Transverse colon (tissue), 4 donors: ENCODE measurements around the gene HLA-DRB5.

Experiments
- CTCF ChIP-seq, 5 experiments: fragments of 200-600 bp in 3 of 5; fragments of 450-650 bp in 2 of 5; sonication (generic) in 3 of 5; IDR thresholded peaks; 1 replicate in 2 of 5; 2 replicates in 3 of 5; pipeline ENCODE4 v1.5.1; 2016 to 2017; ENCODE audit warnings: antibody characterized with exemption in 5 of 5, inconsistent platforms in 3 of 5, mild to moderate bottlenecking in 2 of 5, moderate library complexity in 1 of 5
- POLR2A ChIP-seq: fragments of 450-650 bp; IDR thresholded peaks from one replicate; pipeline ENCODE4 v1.6.1; 2016; ENCODE audit warnings: antibody characterized with exemption, mild to moderate bottlenecking, moderate library complexity
- POLR2AphosphoS5 ChIP-seq, 3 donors: sonication (generic); formaldehyde crosslinking; IDR thresholded peaks; one replicate each; pipeline ENCODE4 v1.6.1; 2016; ENCODE audit warnings: antibody characterized with exemption in 3 of 3

DNA sequence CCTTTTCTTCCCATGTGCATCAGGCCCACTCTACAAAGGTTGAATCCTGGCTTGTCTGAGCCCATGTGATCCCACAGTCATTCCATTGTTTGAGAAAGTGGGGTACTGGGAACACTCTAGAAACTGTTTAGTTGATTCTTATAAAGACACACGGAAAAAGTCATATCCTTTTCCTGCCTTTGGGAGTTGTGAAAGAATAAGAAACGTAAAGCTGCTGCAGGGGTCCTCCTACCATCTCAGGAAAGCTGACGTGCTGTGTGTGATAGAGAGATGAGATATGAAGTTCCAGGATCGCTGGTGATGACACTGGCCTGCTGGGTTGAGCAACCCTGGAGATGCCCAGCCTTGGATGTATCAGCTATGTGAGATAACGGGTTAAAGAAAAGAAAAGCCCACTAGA lies 21.3 kb upstream of the HLA-DRB5 start:
- TF ChIP-seq POLR2A (no peak), CTCF (IDR thresholded peaks at IDR 0.05) (no peak), POLR2AphosphoS5 (IDR thresholded peaks at IDR 0.05) (no peak)
